Progenitor cell of endocrine pancreas (in vitro differentiated cells): Measurements from ENCODE around the gene SEZ6L. TPM values are rescaled to one million over a fixed set of nuclear protein-coding genes. Genes with fewer than 3 reads are reported as not detected.

Experiments used
- DNase-seq: peaks from one replicate; pipeline ENCODE4 v3.0.0; 2021; ENCODE audit warnings: low spot score; ENCODE audit not compliant: unreplicated experiment
- H3K27ac Mint-ChIP-seq: 2 replicates; pipeline ENCODE4 v1.8.0; 2021; ENCODE audit warnings: mild to moderate bottlenecking, moderate library complexity, mixed read lengths
- H3K27me3 Mint-ChIP-seq: 2 replicates; pipeline ENCODE4 v1.8.0; 2021; ENCODE audit warnings: mixed read lengths
- H3K36me3 Mint-ChIP-seq: 2 replicates; pipeline ENCODE4 v1.8.0; 2022; ENCODE audit warnings: mixed read lengths; ENCODE audit not compliant: insufficient read depth
- H3K4me1 Mint-ChIP-seq: 2 replicates; pipeline ENCODE4 v1.8.0; 2021; ENCODE audit warnings: low read depth, mixed read lengths
- H3K4me3 Mint-ChIP-seq: 2 replicates; pipeline ENCODE4 v1.8.0; 2021; ENCODE audit warnings: low read depth, mild to moderate bottlenecking, moderate library complexity, mixed read lengths
- H3K9me3 Mint-ChIP-seq: 2 replicates; pipeline ENCODE4 v1.8.0; 2021; ENCODE audit warnings: low read depth, mixed read lengths
- total RNA-seq: library from RNA; stranded (reverse); gene quantifications from 2 replicates; pipeline ENCODE4 v1.2.1, GENCODE V29; 2021
- TF ChIP-seq, protein P1 (sequence below): fragments of 200-600 bp; sonication (generic); IDR thresholded peaks from one replicate; pipeline ENCODE4 v1.5.0; 2021; ENCODE audit warnings: antibody characterized with exemption, mild to moderate bottlenecking; ENCODE audit not compliant: unreplicated experiment

Gene SEZ6L
- total RNA-seq, 1 donor from 2014 or later = 26.2 TPM

GRCh38 chr22:26342745-26343410, 173.6 kb downstream of the SEZ6L start:
- H3K27ac Mint-ChIP-seq = no peak overlapping the region
- peaks cover 1% of the 10 kb centered on the region for H3K36me3 Mint-ChIP-seq
- no peak overlapping the region for H3K4me3 Mint-ChIP-seq
- TF ChIP-seq, protein P1, sequence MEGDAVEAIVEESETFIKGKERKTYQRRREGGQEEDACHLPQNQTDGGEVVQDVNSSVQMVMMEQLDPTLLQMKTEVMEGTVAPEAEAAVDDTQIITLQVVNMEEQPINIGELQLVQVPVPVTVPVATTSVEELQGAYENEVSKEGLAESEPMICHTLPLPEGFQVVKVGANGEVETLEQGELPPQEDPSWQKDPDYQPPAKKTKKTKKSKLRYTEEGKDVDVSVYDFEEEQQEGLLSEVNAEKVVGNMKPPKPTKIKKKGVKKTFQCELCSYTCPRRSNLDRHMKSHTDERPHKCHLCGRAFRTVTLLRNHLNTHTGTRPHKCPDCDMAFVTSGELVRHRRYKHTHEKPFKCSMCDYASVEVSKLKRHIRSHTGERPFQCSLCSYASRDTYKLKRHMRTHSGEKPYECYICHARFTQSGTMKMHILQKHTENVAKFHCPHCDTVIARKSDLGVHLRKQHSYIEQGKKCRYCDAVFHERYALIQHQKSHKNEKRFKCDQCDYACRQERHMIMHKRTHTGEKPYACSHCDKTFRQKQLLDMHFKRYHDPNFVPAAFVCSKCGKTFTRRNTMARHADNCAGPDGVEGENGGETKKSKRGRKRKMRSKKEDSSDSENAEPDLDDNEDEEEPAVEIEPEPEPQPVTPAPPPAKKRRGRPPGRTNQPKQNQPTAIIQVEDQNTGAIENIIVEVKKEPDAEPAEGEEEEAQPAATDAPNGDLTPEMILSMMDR = no peak
- peaks cover 14% of the 10 kb centered on the region for H3K27me3 Mint-ChIP-seq
- H3K4me1 Mint-ChIP-seq = peaks cover 5% of the 10 kb centered on the region
- no peak for DNase-seq
- H3K9me3 Mint-ChIP-seq = no peaks in the 10 kb centered on the region

DNA sequence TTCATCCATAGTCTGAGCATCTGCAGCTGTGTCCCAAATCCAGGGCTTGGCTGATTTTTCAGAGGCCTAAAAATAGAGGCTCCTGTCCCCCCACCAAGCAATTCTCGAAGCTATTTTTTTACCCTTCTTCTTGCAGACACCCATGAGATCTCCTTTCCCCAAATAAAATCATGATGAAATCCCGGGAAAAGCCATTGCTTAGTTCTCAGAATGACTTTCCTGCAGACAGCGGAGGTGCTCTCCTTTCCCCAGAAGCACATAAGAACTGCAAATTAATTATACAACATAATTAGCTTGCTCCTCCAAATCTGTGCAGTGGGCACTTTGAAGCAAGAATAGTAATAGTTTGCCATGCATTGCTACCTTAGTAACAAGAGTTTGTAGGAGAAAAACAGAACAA, 176.2 kb downstream of the SEZ6L start:
- Mint-ChIP-seq H3K9me3 (no peaks in the 10 kb centered on the region), H3K27me3 (peaks cover 3% of the 10 kb centered on the region), H3K4me3 (no peak overlapping the region), H3K36me3 (peaks cover 1% of the 10 kb centered on the region), H3K4me1 (peaks cover 5% of the 10 kb centered on the region), H3K27ac (no peak overlapping the region)
- TF ChIP-seq, protein P1 = no peak
- DNase-seq = no peak

GRCh38 chr22:26348810-26349526, 179.7 kb downstream of the SEZ6L start:
- H3K4me1 Mint-ChIP-seq = no peaks in the 10 kb centered on the region
- TF ChIP-seq, protein P1 = no peak

GRCh38 chr22:26354707-26355106, 185.4 kb downstream of the SEZ6L start:
- no peak for DNase-seq
- peaks cover 5% of the 10 kb centered on the region for H3K27me3 Mint-ChIP-seq
- H3K4me1 Mint-ChIP-seq = no peaks in the 10 kb centered on the region
- H3K4me3 Mint-ChIP-seq = no peak overlapping the region
- TF ChIP-seq, protein P1 = no peak
- H3K27ac Mint-ChIP-seq = no peak overlapping the region
- no peaks in the 10 kb centered on the region for H3K9me3 Mint-ChIP-seq
- no peaks in the 10 kb centered on the region for H3K36me3 Mint-ChIP-seq

More at GRCh38 chr22:26348810-26349526, 179.7 kb downstream of the SEZ6L start:
- Mint-ChIP-seq H3K36me3 (peaks cover 1% of the 10 kb centered on the region), H3K9me3 (no peaks in the 10 kb centered on the region), H3K27me3 (peaks cover 3% of the 10 kb centered on the region), H3K27ac (no peak overlapping the region), H3K4me3 (no peak overlapping the region)
- DNase-seq = no peak

- H3K27me3 Mint-ChIP-seq = peaks cover 8% of the 10 kb centered on the region
- no peak overlapping the region for H3K4me3 Mint-ChIP-seq
These were observed 188.0 kb downstream of the SEZ6L start for GRCh38 chr22:26357281-26357680.

More at GRCh38 chr22:26357281-26357680, 188.0 kb downstream of the SEZ6L start:
- H3K36me3 Mint-ChIP-seq = no peaks in the 10 kb centered on the region
- no peaks in the 10 kb centered on the region for H3K9me3 Mint-ChIP-seq
- H3K4me1 Mint-ChIP-seq = no peaks in the 10 kb centered on the region
- no peak for DNase-seq
- TF ChIP-seq, protein P1 = no peak
- peak overlapping the region; percentile 16 for H3K27ac Mint-ChIP-seq
